CD8-positive, alpha-beta memory T cell (primary cell): ENCODE data around the gene ATF7. TPM values are rescaled to one million over a fixed set of nuclear protein-coding genes. Genes with fewer than 3 reads are reported as not detected.

ENCODE experiments used
- CTCF ChIA-PET: fragments of 350-600 bp; sonication (Branson Sonifier 250); formaldehyde crosslinking; loops from one replicate; lab custom pipeline; 2021; ENCODE audit warnings: antibody characterized with exemption; lab: Charles Lee
- POLR2A ChIA-PET: fragments of 350-600 bp; sonication (Branson Sonifier 250); formaldehyde crosslinking; loops from one replicate; lab custom pipeline; 2021; ENCODE audit warnings: antibody characterized with exemption; lab: Charles Lee
- DNase-seq, 5 donors: peaks; one replicate each; pipeline versions ENCODE4 v3.0.0 to v3.0.0-alpha.2; 2020 to 2022; ENCODE audit warnings: mixed read lengths in 1 of 5
- H3K27ac ChIP-seq: one replicate; pipeline ENCODE4 v1.7.0; 2013; ENCODE audit warnings: low read depth, mild to moderate bottlenecking, low read length, moderate library complexity
- H3K27me3 ChIP-seq: 2 replicates; pipeline ENCODE4 v1.7.0; 2013; ENCODE audit warnings: low read length, mild to moderate bottlenecking; ENCODE audit not compliant: insufficient read depth, poor library complexity, severe bottlenecking
- H3K36me3 ChIP-seq: 2 replicates; pipeline ENCODE4 v1.7.0; 2013; ENCODE audit warnings: mild to moderate bottlenecking, low read length, moderate library complexity; ENCODE audit not compliant: insufficient read depth
- H3K4me1 ChIP-seq: 2 replicates; pipeline ENCODE4 v1.7.0; 2013; ENCODE audit warnings: mild to moderate bottlenecking, low read length, moderate library complexity; ENCODE audit not compliant: insufficient read depth
- H3K4me3 ChIP-seq: 2 replicates; pipeline ENCODE4 v1.7.0; 2013; ENCODE audit warnings: mild to moderate bottlenecking, low read length
- H3K9me3 ChIP-seq: 2 replicates; pipeline ENCODE4 v1.7.0; 2013; ENCODE audit warnings: mild to moderate bottlenecking, low read length
- H3K27ac Mint-ChIP-seq, 8 donors: one replicate each; pipeline ENCODE4 v1.8.0; 2020 to 2021; ENCODE audit warnings: mixed read lengths in 8 of 8, mild to moderate bottlenecking in 6 of 8, inconsistent platforms in 3 of 8, moderate library complexity in 3 of 8
- H3K27me3 Mint-ChIP-seq, 2 donors: one replicate each; pipeline ENCODE4 v1.8.0; 2020 to 2021; ENCODE audit warnings: mixed read lengths in 2 of 2, mild to moderate bottlenecking in 1 of 2, moderate library complexity in 1 of 2
- H3K36me3 Mint-ChIP-seq, 3 donors: one replicate each; pipeline ENCODE4 v1.8.0; 2020 to 2021; ENCODE audit warnings: mixed read lengths in 3 of 3, inconsistent platforms in 1 of 3, mild to moderate bottlenecking in 1 of 3
- H3K4me1 Mint-ChIP-seq, 3 donors: one replicate each; pipeline ENCODE4 v1.8.0; 2020 to 2021; ENCODE audit warnings: mixed read lengths in 3 of 3, inconsistent platforms in 1 of 3, mild to moderate bottlenecking in 1 of 3
- H3K4me3 Mint-ChIP-seq, 7 donors: one replicate each; pipeline ENCODE4 v1.8.0; 2020 to 2021; ENCODE audit warnings: mixed read lengths in 7 of 7, mild to moderate bottlenecking in 6 of 7, moderate library complexity in 4 of 7, inconsistent platforms in 2 of 7
- H3K9me3 Mint-ChIP-seq, 5 donors: one replicate each; pipeline ENCODE4 v1.8.0; 2020 to 2022; ENCODE audit warnings: mixed read lengths in 5 of 5, mild to moderate bottlenecking in 3 of 5, moderate library complexity in 2 of 5, inconsistent platforms in 1 of 5
- polyA plus RNA-seq: library from polyadenylated mRNA; unstranded; fragments of 300-500 nt; fragmentation: Illumina TruSeq; gene quantifications from one replicate; pipeline ENCODE4 v1.2.3, GENCODE V29; 2021
- total RNA-seq, 2 experiments: library from RNA; stranded (reverse); gene quantifications; one replicate each; pipeline ENCODE4 v1.2.3, GENCODE V29; 2021

The ATF7 gene
- total and polyA plus RNA-seq, 3 experiments from 2014 or later, result 13.4 to 28.1 (median 27.6) TPM

DNA sequence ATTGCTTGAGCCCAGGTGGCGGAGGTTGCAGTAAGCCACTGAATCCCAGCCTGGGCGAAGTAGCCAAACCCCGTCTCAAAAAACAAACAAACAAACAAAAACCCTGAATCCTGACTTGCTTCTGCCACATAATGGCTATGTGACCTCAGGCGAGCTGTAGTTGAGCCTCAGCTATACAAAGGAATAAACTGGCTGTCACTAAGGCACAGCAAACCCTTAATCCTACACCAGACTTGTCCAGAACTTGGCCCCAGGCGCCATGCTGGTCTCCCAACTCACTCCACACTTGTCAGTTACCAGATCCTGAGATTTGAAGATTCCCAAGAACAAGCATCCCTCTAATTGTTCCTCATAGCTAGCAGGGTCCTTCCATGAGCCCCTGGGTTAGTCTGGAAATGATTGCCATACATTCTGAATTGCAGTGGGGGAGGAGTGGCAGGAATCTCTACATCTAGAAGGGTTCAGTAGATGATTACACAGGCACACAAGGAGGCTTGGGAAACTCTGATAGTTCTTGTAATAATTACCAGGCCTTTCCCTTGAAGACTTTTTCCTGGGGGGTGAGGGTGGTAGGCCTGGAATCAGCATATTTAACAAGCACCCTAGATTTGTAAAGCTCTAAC is 136.8 kb downstream of the ATF7 start:
- H3K27me3 Mint-ChIP-seq, result no peaks in the 10 kb centered on the region
- Histone ChIP-seq H3K4me3 (no peak overlapping the region), H3K4me1 (peaks cover 14% of the 10 kb centered on the region), H3K36me3 (peaks cover 19% of the 10 kb centered on the region), H3K27me3 (no peaks in the 10 kb centered on the region), H3K9me3 (no peaks in the 10 kb centered on the region), H3K27ac (no peak overlapping the region)
- no peaks in the 10 kb centered on the region for H3K9me3 Mint-ChIP-seq
- no peak for DNase-seq
- H3K4me1 Mint-ChIP-seq, result peaks cover 26 to 53% (median 30%) of the 10 kb centered on the region in 3 donors
- H3K4me3 Mint-ChIP-seq, result no peak overlapping the region
- ChIA-PET POLR2A (interaction anchor here (0.7 to 1.3 kb wide), 3 partner anchors 11 to 14 kb away, joined by 3 to 8 read pairs (median 3); partner anchors contain the start of gene TARBP2), CTCF (interaction anchor here (0.9 to 2.1 kb wide), 4 partner anchors 11 to 137 kb away, joined by 3 to 7 read pairs (median 4); partner anchors contain the start of gene TARBP2)
- H3K27ac Mint-ChIP-seq, result peak overlapping the region in 4 of 8 donors; percentile 29 to 85 (median 50)
- H3K36me3 Mint-ChIP-seq, result peaks cover 0 to 32% (median 0%) of the 10 kb centered on the region in 3 donors

DNA sequence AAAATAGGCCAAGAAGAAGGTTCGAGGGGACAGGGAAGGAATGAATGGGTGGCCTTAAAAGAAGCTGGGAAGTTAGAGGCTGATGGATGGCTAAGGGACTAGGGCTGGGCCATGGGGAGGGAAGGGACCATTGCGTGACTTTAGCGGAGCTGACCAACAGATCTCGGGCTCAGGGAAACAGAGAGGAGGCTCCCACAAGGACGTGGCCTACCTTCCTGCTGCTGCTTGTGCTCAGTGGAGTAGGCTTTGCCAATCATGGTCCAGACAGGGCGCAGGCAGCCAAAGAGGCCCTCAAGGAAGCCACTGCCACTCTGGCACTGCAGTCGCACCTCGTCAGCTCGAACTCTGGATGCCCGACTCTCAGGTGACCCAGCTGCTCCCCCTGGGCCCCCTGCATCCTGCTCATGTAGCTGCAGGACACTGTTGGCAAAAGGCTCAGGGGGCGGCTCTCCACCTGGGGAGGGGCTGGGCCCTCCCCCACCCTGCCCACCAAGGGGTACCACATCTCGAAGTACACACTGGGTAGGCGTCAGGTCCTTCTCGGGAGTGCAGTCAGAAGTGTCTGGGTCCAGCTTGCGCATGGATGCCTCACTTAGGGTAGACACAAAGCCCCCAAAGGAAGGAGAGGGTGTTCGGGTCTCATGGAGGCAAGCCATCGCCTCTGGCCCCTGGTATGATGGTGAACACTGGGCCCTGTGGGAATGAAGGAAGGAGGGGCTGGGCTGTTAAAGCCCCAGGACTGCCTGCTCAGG is 139.3 kb downstream of the ATF7 start:
- Histone ChIP-seq H3K4me1 (no peaks in the 10 kb centered on the region), H3K9me3 (no peaks in the 10 kb centered on the region), H3K27me3 (no peaks in the 10 kb centered on the region), H3K36me3 (peaks cover 22% of the 10 kb centered on the region), H3K27ac (no peak overlapping the region), H3K4me3 (no peak overlapping the region)
- peak overlapping the region in 1 of 7 donors; percentile 43 for H3K4me3 Mint-ChIP-seq
- H3K4me1 Mint-ChIP-seq, result peaks cover 8 to 30% (median 10%) of the 10 kb centered on the region in 3 donors
- ChIA-PET CTCF (interaction anchor here (0.7 to 0.8 kb wide), 2 partner anchors 22 to 135 kb away, joined by 3 read pairs; no protein-coding TSS in a partner anchor), POLR2A (interaction anchor here (0.6 kb wide), 1 partner anchor 12 kb away, joined by 9 read pairs; no protein-coding TSS in a partner anchor)
- no peak for DNase-seq
- H3K27me3 Mint-ChIP-seq, result no peaks in the 10 kb centered on the region
- H3K9me3 Mint-ChIP-seq, result no peaks in the 10 kb centered on the region
- peak overlapping the region; percentile 51 to 93 (median 64) for H3K27ac Mint-ChIP-seq
- H3K36me3 Mint-ChIP-seq, result peaks cover 0 to 51% (median 4%) of the 10 kb centered on the region in 3 donors

DNA sequence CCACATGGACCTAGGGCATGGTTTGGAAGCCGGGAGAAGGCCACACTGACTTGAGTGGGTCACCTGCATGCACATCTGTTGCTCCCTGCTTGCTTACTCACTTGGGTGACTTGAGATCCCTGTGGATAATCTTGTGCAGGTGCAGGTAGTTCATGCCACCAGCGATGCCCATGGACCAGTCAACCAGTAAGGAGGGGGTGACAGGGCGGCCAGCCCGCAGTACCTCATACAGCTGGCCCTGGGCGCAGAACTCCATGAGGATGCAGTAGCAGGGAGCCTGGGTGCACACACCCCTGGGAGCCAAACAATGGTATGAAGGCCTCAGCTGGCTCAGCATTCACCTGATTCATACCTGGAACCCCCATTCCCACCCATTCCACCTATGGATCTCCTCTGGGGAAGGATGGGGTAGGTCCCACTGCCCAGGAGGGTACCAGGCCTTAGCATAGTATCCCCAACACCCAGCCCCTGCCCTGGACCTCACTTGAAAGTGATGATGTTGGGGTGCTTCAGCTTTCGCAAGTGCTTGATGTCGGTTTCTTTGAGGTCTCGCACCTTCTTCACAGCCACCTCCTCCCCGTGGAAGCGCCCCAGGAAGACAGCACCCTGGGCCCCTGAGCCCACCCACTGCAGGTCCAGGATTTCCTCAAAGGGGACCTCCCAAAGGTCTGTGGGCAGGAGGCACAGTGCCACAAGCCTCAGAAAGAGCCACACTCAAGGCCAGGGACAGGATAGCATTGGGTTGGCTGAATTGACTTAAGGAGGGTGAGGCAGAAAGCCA is 140.0 kb downstream of the ATF7 start:
- peaks cover 27% of the 10 kb centered on the region for H3K36me3 ChIP-seq
- no peaks in the 10 kb centered on the region for H3K9me3 Mint-ChIP-seq
- no peaks in the 10 kb centered on the region for H3K27me3 ChIP-seq
- peak overlapping the region in 1 of 7 donors; percentile 43 for H3K4me3 Mint-ChIP-seq
- no peak overlapping the region for H3K4me3 ChIP-seq
- POLR2A ChIA-PET, result no interaction called here
- no peaks in the 10 kb centered on the region for H3K9me3 ChIP-seq
- H3K36me3 Mint-ChIP-seq, result peaks cover 0 to 58% (median 6%) of the 10 kb centered on the region in 3 donors
- H3K27ac Mint-ChIP-seq, result peak overlapping the region; percentile 61 to 82 (median 65)
- DNase-seq, result no peak
- no peaks in the 10 kb centered on the region for H3K4me1 ChIP-seq
- H3K27ac ChIP-seq, result no peak overlapping the region
- H3K27me3 Mint-ChIP-seq, result no peaks in the 10 kb centered on the region
- H3K4me1 Mint-ChIP-seq, result peaks cover 8 to 29% (median 10%) of the 10 kb centered on the region in 3 donors
- CTCF ChIA-PET, result interaction anchor here (0.7 kb wide), 1 partner anchor 134 kb away, joined by 3 read pairs; no protein-coding TSS in a partner anchor

- Histone ChIP-seq H3K9me3 (no peaks in the 10 kb centered on the region), H3K4me1 (no peaks in the 10 kb centered on the region), H3K27ac (no peak overlapping the region), H3K27me3 (no peaks in the 10 kb centered on the region), H3K36me3 (peaks cover 33% of the 10 kb centered on the region), H3K4me3 (no peak overlapping the region)
- POLR2A ChIA-PET, result no interaction called here
- no peak for DNase-seq
- H3K4me1 Mint-ChIP-seq, result peaks cover 8 to 26% (median 10%) of the 10 kb centered on the region in 3 donors
- peak overlapping the region in 3 of 8 donors; percentile 35 to 84 (median 71) for H3K27ac Mint-ChIP-seq
- no peaks in the 10 kb centered on the region for H3K27me3 Mint-ChIP-seq
- CTCF ChIA-PET, result no interaction called here
- no peaks in the 10 kb centered on the region for H3K9me3 Mint-ChIP-seq
- peak overlapping the region in 1 of 7 donors; percentile 59 for H3K4me3 Mint-ChIP-seq
- H3K36me3 Mint-ChIP-seq, result peaks cover 0 to 68% (median 6%) of the 10 kb centered on the region in 3 donors
Measured at GRCh38 chr12:53484686-53485575, 141.3 kb downstream of the ATF7 start.

- ChIA-PET CTCF (interaction anchor here (1.5 kb wide), 1 partner anchor 25 kb away, joined by 6 read pairs; no protein-coding TSS in a partner anchor), POLR2A (no interaction called here)
- H3K4me3 Mint-ChIP-seq, result peak overlapping the region in 1 of 7 donors; percentile 36
- H3K9me3 Mint-ChIP-seq, result no peaks in the 10 kb centered on the region
- no peaks in the 10 kb centered on the region for H3K27me3 Mint-ChIP-seq
- peaks cover 6 to 24% (median 8%) of the 10 kb centered on the region in 3 donors for H3K4me1 Mint-ChIP-seq
- no peak for DNase-seq
- H3K36me3 ChIP-seq, result peaks cover 43% of the 10 kb centered on the region
- no peak overlapping the region for H3K27ac ChIP-seq
- peaks cover 0 to 76% (median 7%) of the 10 kb centered on the region in 3 donors for H3K36me3 Mint-ChIP-seq
- no peak overlapping the region for H3K4me3 ChIP-seq
- no peaks in the 10 kb centered on the region for H3K9me3 ChIP-seq
- H3K4me1 ChIP-seq, result no peaks in the 10 kb centered on the region
- no peaks in the 10 kb centered on the region for H3K27me3 ChIP-seq
- peak overlapping the region in 6 of 8 donors; percentile 10 to 81 (median 64) for H3K27ac Mint-ChIP-seq
Measured at GRCh38 chr12:53483979-53484377, 142.2 kb downstream of the ATF7 start.

DNA sequence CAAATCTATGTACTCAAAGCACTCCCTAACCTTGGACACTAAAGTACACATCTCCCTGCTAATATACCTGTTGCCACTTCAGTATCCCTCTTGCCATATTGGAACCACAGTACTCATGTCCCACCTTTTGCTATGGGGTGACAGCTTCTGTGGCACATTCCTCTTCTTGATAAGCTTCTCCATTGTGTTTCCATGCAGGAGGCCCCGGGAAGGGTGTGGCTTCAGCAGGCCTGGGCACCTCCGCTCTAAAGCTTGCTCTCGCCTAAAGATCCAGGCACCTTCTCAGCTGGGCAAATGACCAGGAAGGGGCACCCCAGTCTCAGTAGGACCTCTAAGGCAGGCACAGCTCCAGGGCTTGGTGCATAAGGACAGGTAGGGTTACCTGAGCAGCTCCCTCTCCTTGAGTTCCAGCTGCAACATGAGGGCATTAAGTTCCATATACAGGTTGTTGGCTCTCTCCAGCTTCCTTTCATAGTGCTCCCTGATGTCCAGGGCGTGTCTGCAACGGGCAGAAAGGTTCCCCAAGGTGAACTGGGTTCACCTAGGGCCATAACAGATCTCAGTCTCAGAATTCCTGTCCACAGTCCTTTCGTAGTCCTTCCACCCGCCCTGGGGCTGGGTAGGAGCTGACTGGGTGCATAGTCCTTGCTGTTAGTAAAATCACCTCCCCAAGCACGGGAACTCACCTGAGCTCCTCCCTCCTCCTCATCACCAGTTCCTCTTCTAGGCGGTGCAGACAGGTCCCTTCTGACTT is 142.8 kb downstream of the ATF7 start:
- peak overlapping the region in 6 of 8 donors; percentile 10 to 81 (median 56) for H3K27ac Mint-ChIP-seq
- H3K27me3 Mint-ChIP-seq, result no peaks in the 10 kb centered on the region
- H3K9me3 Mint-ChIP-seq, result no peaks in the 10 kb centered on the region
- H3K4me1 Mint-ChIP-seq, result peaks cover 6 to 24% (median 8%) of the 10 kb centered on the region in 3 donors
- Histone ChIP-seq H3K4me1 (no peaks in the 10 kb centered on the region), H3K9me3 (no peaks in the 10 kb centered on the region), H3K27me3 (no peaks in the 10 kb centered on the region), H3K4me3 (no peak overlapping the region), H3K36me3 (peaks cover 48% of the 10 kb centered on the region), H3K27ac (no peak overlapping the region)
- POLR2A ChIA-PET, result interaction anchor here (0.7 to 1.4 kb wide), 3 partner anchors 10 to 68 kb away, joined by 3 to 6 read pairs (median 4); no protein-coding TSS in a partner anchor
- H3K36me3 Mint-ChIP-seq, result peaks cover 0 to 81% (median 7%) of the 10 kb centered on the region in 3 donors
- DNase-seq, result no peak
- CTCF ChIA-PET, result interaction anchor here (0.7 to 1.9 kb wide), 4 partner anchors 8 to 25 kb away, joined by 3 to 7 read pairs (median 4); partner anchors contain the start of gene TARBP2
- no peak overlapping the region for H3K4me3 Mint-ChIP-seq
